ENCODE measurements around the gene VSIR.

Gene VSIR

GRCh38 chr10:71711052-71711623, 62.2 kb downstream of the VSIR start:
- no peak for DNase-seq

- DNase-seq, result no peak
These were observed 62.8 kb downstream of the VSIR start for GRCh38 chr10:71710519-71710918.

GRCh38 chr10:71708897-71709882, 64.1 kb downstream of the VSIR start:
- DNase-seq, result peak; percentile 14

- DNase-seq, result peak; percentile 69
These were observed 65.0 kb downstream of the VSIR start for GRCh38 chr10:71708301-71708703.

- DNase-seq, result no peak
These were observed 66.0 kb downstream of the VSIR start for GRCh38 chr10:71707240-71707789.

- DNase-seq, result no peak
These were observed 66.9 kb downstream of the VSIR start for GRCh38 chr10:71706216-71707121.

GRCh38 chr10:71705582-71705981, 67.7 kb downstream of the VSIR start:
- no peak for DNase-seq

GRCh38 chr10:71704816-71705215, 68.5 kb downstream of the VSIR start:
- no peak for DNase-seq

GRCh38 chr10:71703577-71703976, 69.7 kb downstream of the VSIR start:
- DNase-seq, result no peak

- no peak for DNase-seq
These were observed 71.7 kb downstream of the VSIR start for GRCh38 chr10:71701496-71702132.

- no peak for DNase-seq
These were observed 72.5 kb downstream of the VSIR start for GRCh38 chr10:71700731-71701368.

- DNase-seq, result no peak
These were observed 74.6 kb downstream of the VSIR start for GRCh38 chr10:71698737-71699136.

- DNase-seq, result peak; percentile 64
These were observed 75.2 kb downstream of the VSIR start for GRCh38 chr10:71697938-71698709.

Data from activated CD4-positive, alpha-beta T cell treated with anti-CD3 and anti-CD28 coated beads, Interleukin-2, Interleukin-6, amounts not matched to agents 100 ng/mL and 50 ng/mL, durations not matched to agents 16 hours and 8 hours (primary cell).